HG03460 (cell line): ENCODE measurements around the gene HBB.

ENCODE experiments used
- ATAC-seq: cut with Tn5 transposase; IDR thresholded peaks from one replicate; pipeline ENCODE4 v1.9.1; 2021; ENCODE audit not compliant: unreplicated experiment

The HBB gene

GRCh38 chr11:5247472-5248192 is 20.8 kb upstream of the HBB start:
- no peak for ATAC-seq

DNA sequence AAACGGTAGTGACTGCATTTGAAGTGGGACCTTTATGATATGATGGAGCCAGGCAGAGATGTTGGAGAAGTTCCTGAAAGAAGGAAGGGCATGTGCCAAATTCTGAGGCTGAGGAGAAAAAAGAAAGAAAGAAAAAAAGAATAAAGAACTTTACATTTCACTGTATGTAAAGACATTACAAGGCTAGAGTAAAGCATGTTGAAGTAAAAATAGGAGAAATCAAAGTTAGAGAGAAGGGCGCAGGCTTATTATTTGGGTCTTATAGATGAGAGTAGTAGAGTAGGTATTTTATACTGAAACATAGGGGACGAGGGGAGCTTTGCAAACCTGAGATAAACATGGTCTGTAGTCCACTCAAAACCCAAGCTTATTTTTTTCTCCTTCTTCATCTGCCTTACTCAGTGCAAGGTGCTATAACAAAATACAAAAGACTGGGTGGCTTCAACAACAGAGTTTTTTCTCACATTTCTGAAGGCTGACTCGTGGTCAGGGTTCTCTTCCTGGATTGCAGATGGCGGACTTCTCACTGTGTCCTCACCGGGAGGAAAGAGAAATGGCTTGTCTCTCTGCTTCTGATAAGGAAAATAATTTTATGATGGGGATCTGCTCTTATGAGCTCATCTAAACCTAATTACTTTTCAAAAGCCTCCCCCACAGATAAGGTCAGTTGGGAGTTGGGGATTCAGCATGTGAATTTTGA is 20.1 kb upstream of the HBB start:
- ATAC-seq, result no peak

- ATAC-seq, result no peak
Observed at GRCh38 chr11:5245155-5245554, 18.3 kb upstream of the HBB start.

DNA sequence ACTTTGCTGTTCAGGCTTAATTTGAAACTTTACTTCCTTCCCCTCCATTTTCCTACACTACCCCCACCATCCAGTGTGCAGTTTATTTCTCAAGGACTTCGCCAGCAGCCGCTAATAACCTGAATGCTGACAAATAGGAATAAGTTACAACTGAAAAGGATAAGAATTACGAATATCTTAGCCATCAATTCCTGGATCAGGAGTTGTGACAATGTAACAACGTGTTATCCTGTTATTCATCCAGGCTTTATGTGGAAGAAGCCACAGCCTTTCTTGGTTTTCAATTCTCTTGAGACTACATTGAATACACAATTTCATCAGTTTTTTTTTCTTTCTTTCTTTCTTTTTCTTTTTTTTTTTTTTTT is 16.9 kb upstream of the HBB start:
- no peak for ATAC-seq

DNA sequence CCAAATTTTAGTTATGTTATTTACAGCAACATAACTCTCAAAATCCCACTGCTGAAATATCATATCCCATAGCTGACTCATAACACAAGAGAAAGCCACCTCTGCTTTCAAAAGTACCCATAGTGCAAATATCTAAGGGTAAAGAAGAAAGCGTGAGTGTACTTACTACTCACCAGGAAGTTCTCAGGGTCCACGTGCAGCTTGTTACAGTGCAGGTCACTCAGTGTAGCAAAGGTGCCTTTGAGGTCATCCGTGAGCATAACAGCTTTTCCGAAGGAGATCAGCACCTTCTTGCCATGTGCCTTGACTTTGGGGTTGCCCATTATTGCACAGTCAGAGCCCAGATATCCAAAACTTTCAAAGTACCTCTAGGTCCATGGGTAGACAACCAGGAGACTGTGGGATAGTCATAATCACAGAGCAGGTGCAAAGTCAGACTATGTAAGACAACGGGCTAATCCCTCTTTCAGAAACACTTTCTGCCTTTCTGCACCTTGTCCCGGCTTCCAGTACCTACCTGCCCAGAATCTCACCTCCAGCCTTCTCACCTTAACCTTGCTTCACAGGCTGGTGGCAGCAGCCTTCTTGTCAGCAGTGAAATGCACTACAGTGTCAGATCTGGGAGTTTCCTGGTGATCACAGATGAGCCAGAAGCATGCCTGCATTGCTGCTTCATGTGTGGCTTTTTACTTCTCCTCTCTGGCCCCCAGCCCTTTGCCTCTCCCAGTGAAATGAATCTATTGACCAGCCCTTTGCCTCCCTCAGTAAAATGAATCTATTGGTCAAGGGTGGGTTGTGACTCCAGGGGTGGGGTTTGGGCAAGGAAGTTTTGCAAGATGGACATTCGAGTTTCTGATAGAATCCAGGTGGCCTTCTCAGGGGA is 16.3 kb upstream of the HBB start:
- no peak for ATAC-seq

- no peak for ATAC-seq
Observed at GRCh38 chr11:5242208-5242607, 15.3 kb upstream of the HBB start.

DNA sequence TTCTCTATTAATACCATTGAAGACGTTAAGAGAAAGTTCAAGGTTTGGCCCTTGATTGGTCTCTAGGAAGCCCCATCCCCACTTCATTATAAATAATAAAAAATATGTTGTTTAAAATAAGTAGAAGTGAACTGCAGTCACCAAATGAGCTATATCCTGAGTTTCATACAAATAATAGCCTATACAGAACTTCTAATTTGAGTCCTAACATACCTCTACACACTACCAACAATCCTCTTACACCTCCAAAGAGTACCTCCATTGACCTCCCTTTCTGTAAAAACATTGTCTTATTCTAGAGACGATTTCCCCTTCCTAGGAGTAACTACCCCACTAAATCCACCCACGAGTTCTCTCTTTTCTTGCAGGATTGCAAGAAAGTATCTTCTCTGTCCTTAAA is 14.6 kb upstream of the HBB start:
- ATAC-seq, result no peak

GRCh38 chr11:5240458-5240857 is 13.6 kb upstream of the HBB start:
- no peak for ATAC-seq

DNA sequence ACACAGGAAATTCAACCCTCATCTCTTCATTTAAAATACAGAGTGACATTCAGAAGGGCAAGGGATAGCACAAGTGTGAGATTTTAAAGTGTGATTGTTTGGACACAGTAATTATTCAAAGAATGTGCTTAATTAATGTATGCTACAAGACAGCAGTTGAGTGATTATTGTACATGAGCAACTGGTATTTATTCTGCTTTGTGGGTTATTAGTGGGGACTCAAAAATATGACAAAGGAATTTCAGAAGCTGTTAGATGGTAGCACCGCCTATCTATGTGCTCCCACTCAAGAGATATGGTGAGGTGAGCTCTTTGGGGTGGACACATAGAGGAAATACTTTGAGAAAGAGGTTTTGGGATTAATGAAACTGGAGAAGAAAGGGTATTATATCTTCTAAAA is 13.2 kb upstream of the HBB start:
- no peak for ATAC-seq

- ATAC-seq, result no peak
Observed at GRCh38 chr11:5239046-5239445, 12.2 kb upstream of the HBB start.

- no peak for ATAC-seq
Observed at GRCh38 chr11:5238486-5238885, 11.6 kb upstream of the HBB start.

DNA sequence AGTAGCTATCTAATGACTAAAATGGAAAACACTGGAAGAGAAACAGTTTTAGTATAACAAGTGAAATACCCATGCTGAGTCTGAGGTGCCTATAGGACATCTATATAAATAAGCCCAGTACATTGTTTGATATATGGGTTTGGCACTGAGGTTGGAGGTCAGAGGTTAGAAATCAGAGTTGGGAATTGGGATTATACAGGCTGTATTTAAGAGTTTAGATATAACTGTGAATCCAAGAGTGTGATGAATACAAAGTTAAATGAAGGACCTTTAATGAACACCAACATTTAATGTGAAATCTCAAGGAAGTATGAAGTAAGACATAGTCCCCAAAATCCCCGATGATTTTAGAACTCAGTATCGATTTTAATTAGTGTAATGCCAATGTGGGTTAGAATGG is 10.5 kb upstream of the HBB start:
- no peak for ATAC-seq

DNA sequence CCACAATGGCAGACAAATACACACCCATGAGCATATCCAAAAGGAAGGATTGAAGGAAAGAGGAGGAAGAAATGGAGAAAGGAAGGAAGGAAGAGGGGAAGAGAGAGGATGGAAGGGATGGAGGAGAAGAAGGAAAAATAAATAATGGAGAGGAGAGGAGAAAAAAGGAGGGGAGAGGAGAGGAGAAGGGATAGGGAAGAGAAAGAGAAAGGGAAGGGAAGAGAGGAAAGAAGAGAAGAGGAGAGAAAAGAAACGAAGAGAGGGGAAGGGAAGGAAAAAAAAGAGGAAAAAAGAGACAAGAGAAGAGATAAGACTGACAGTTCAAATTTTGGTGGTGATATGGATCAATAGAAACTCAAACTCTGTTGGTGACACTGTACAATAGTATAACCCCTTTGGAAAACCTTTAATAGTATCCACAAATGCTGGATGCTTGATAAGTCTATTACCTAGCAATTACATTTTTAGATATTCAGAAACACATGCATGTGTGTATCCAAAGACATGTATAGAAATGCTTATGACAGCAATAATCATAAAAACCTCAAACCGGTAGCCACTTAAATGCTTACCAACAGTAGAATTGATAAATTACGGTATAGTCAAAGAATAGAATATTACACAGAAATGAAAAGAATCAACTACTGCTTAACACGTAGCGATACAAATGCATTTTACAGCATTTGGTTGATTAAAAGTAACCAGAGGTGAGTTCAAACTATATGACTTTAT is 8.7 kb upstream of the HBB start:
- no peak for ATAC-seq

DNA sequence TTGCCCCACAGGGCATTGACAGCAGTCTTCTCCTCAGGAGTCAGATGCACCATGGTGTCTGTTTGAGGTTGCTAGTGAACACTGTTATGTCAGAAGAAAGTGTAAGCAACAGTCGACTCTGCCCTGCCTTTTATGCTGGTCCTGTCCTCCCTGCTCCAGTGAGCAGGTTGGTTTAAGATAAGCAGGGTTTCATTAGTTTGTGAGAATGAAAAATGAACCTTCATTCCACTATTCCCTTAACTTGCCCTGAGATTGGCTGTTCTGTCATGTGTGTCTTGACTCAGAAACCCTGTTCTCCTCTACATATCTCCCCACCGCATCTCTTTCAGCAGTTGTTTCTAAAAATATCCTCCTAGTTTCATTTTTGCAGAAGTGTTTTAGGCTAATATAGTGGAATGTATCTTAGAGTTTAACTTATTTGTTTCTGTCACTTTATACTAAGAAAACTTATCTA is 7.5 kb upstream of the HBB start, which contains the start of gene HBD:
Gene HBD, minus strand, starts transcription at position 103 of the 454 bp plus-strand sequence. Its CDS starts 50 bp downstream, at position 53.
- peak; percentile 67 for ATAC-seq

GRCh38 chr11:5233307-5233706 is 6.4 kb upstream of the HBB start:
- ATAC-seq, result no peak

DNA sequence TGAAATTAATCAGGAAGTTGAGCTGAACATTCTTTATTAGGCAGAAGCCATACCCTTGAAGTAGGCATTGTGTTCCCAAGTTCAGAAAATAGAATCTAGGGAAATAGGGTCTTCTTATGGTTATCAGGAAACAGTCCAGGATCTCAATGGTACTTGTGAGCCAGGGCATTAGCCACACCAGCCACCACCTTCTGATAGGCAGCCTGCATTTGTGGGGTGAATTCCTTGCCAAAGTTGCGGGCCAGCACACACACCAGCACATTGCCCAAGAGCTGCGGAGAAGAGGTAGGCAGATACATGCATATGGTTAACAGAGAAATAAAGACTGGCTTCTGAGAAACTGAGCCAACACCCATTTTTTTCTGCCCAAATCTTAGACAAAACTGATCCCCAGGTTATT is 6.0 kb upstream of the HBB start:
- ATAC-seq, result no peak

GRCh38 chr11:5232176-5232575 is 5.3 kb upstream of the HBB start:
- no peak for ATAC-seq

DNA sequence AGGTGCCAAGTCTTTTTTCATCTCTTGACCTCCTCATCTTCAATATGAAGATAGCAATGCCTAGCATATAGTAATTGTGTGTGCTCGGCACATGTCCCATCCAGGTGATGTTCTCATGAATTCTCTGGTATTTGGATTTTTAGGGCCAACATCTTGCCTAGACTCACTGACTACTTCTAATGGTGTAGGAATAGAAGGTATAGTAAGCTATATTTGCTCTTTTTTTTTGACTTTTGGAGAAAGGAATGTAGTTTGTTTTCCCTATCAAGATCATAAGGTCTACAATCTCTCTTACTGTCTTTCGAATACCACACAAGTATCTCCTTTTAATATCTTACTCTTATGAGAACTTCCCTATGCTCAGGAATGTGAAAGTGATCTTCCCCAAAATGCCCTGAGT is 4.2 kb upstream of the HBB start:
- ATAC-seq, result no peak

DNA sequence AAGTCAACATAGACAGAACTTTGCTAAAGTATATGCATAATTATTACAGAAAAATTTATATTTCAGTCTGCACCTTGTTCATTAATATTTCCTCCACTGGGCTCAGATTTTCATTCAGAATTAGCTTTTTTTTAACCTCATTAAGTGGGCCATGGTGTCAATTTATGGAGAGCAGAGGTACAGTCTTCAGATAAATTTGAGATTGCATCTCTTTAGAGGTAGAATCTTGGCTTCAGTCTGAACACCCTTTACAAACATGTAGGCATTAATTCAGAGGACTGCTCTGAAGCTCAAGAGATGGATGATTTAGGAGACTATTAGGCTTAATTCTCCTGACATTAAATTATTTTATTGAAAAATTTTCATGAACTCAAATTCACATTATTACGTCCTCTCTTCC is 3.4 kb upstream of the HBB start:
- ATAC-seq, result no peak

DNA sequence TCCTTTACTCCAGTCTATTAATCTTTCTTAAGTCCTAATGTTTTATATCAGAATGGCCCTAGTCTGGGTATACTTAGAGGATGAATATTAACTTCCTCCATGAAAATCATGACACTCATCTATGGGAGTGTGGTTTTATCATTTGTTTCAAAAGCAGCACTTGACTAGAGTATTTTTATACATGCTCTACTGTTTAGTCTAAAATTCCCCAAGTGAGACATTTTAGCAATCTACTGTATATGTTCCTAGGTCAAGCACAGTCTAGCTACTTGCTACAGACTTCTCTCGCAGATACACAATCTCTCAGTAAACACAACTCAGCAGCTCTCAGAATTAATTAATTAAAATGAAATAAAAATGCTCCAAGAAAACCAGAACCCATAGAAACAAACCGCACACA is 2.9 kb upstream of the HBB start:
- ATAC-seq, result no peak

- no peak for ATAC-seq
Observed at GRCh38 chr11:5229356-5229755, 2.5 kb upstream of the HBB start.
